ENCODE measurements around the gene LAD1. TPM values are rescaled to one million over a fixed set of nuclear protein-coding genes. Genes with fewer than 3 reads are reported as not detected.

LAD1 gene
- total RNA-seq, 1 donor from 2014 or later, result 1.2 TPM

GRCh38 chr1:201404722-201405483, 5.8 kb upstream of the LAD1 start:
- FAIRE-seq (no peak), DNase-seq (ENCODE audit: low read depth) (no peak)
- H4K20me1 ChIP-seq (ENCODE audit: insufficient read depth, low read length), result no peaks in the 10 kb centered on the region
- H3K4me2 ChIP-seq (ENCODE audit: low read length), result no peak overlapping the region
- no peak overlapping the region for H3K27ac ChIP-seq (ENCODE audit: low read depth, low read length)
- Mint-ChIP-seq H3K9me3 (ENCODE audit: unreplicated experiment) (no peaks in the 10 kb centered on the region), H3K27ac (ENCODE audit: unreplicated experiment) (no peak overlapping the region), H3K27me3 (ENCODE audit: low read depth, unreplicated experiment) (peaks cover 21% of the 10 kb centered on the region), H3K4me3 (ENCODE audit: unreplicated experiment) (no peak overlapping the region), H3K4me1 (ENCODE audit: low read depth, unreplicated experiment) (peaks cover 4% of the 10 kb centered on the region), H3K36me3 (ENCODE audit: low read depth, unreplicated experiment) (no peaks in the 10 kb centered on the region)
- no peak overlapping the region for H3K9ac ChIP-seq (ENCODE audit: low read length)
- peaks cover 53% of the 10 kb centered on the region for H3K27me3 ChIP-seq (ENCODE audit: insufficient read depth, low read length)
- H3K4me3 ChIP-seq (ENCODE audit: insufficient read depth, low read depth, low read length), result no peak overlapping the region
- H3K36me3 ChIP-seq (ENCODE audit: insufficient read depth, low read length), result no peaks in the 10 kb centered on the region
- no peaks in the 10 kb centered on the region for H3K4me1 ChIP-seq (ENCODE audit: insufficient read depth, low read length)
- H3K9me3 ChIP-seq (ENCODE audit: insufficient read depth, low read depth, low read length), result peaks cover 2% of the 10 kb centered on the region
- H2AFZ ChIP-seq (ENCODE audit: low read depth, low read length), result no peak overlapping the region
- H3K79me2 ChIP-seq (ENCODE audit: insufficient read depth, low read length), result no peaks in the 10 kb centered on the region
- TF ChIP-seq CTCF (IDR thresholded peaks at IDR 0.05; ENCODE audit: insufficient read depth, low read depth, low read length) (no peak), EZH2 (IDR thresholded peaks at IDR 0.05; ENCODE audit: insufficient read depth, low read length) (no peak)

GRCh38 chr1:201404055-201404454, 4.9 kb upstream of the LAD1 start:
- FAIRE-seq (no peak), DNase-seq (ENCODE audit: low read depth) (no peak)
- Mint-ChIP-seq H3K27me3 (ENCODE audit: low read depth, unreplicated experiment) (peaks cover 14% of the 10 kb centered on the region), H3K4me3 (ENCODE audit: unreplicated experiment) (no peak overlapping the region), H3K9me3 (ENCODE audit: unreplicated experiment) (no peaks in the 10 kb centered on the region), H3K36me3 (ENCODE audit: low read depth, unreplicated experiment) (no peaks in the 10 kb centered on the region), H3K4me1 (ENCODE audit: low read depth, unreplicated experiment) (peaks cover 4% of the 10 kb centered on the region), H3K27ac (ENCODE audit: unreplicated experiment) (no peak overlapping the region)
- Histone ChIP-seq H3K9ac (ENCODE audit: low read length) (no peak overlapping the region), H3K27me3 (ENCODE audit: insufficient read depth, low read length) (peaks cover 59% of the 10 kb centered on the region), H3K79me2 (ENCODE audit: insufficient read depth, low read length) (no peaks in the 10 kb centered on the region), H3K4me2 (ENCODE audit: low read length) (no peak overlapping the region), H4K20me1 (ENCODE audit: insufficient read depth, low read length) (no peaks in the 10 kb centered on the region), H3K36me3 (ENCODE audit: insufficient read depth, low read length) (no peaks in the 10 kb centered on the region), H3K4me3 (ENCODE audit: insufficient read depth, low read depth, low read length) (no peak overlapping the region), H3K9me3 (ENCODE audit: insufficient read depth, low read depth, low read length) (peaks cover 2% of the 10 kb centered on the region), H3K27ac (ENCODE audit: low read depth, low read length) (no peak overlapping the region), H2AFZ (ENCODE audit: low read depth, low read length) (no peak overlapping the region), H3K4me1 (ENCODE audit: insufficient read depth, low read length) (no peaks in the 10 kb centered on the region)
- TF ChIP-seq EZH2 (IDR thresholded peaks at IDR 0.05; ENCODE audit: insufficient read depth, low read length) (no peak), CTCF (IDR thresholded peaks at IDR 0.05; ENCODE audit: insufficient read depth, low read depth, low read length) (no peak)

- Histone ChIP-seq H3K79me2 (ENCODE audit: insufficient read depth, low read length) (no peaks in the 10 kb centered on the region), H4K20me1 (ENCODE audit: insufficient read depth, low read length) (no peaks in the 10 kb centered on the region), H2AFZ (ENCODE audit: low read depth, low read length) (no peak overlapping the region), H3K36me3 (ENCODE audit: insufficient read depth, low read length) (no peaks in the 10 kb centered on the region), H3K27ac (ENCODE audit: low read depth, low read length) (no peak overlapping the region), H3K9me3 (ENCODE audit: insufficient read depth, low read depth, low read length) (peaks cover 2% of the 10 kb centered on the region), H3K27me3 (ENCODE audit: insufficient read depth, low read length) (peaks cover 61% of the 10 kb centered on the region), H3K4me3 (ENCODE audit: insufficient read depth, low read depth, low read length) (no peak overlapping the region), H3K9ac (ENCODE audit: low read length) (no peak overlapping the region), H3K4me1 (ENCODE audit: insufficient read depth, low read length) (no peaks in the 10 kb centered on the region), H3K4me2 (ENCODE audit: low read length) (no peak overlapping the region)
- Mint-ChIP-seq H3K9me3 (ENCODE audit: unreplicated experiment) (no peaks in the 10 kb centered on the region), H3K27ac (ENCODE audit: unreplicated experiment) (no peak overlapping the region), H3K4me1 (ENCODE audit: low read depth, unreplicated experiment) (peaks cover 4% of the 10 kb centered on the region), H3K36me3 (ENCODE audit: low read depth, unreplicated experiment) (no peaks in the 10 kb centered on the region), H3K4me3 (ENCODE audit: unreplicated experiment) (no peak overlapping the region), H3K27me3 (ENCODE audit: low read depth, unreplicated experiment) (peaks cover 19% of the 10 kb centered on the region)
- DNase-seq (ENCODE audit: low read depth) (no peak), FAIRE-seq (no peak)
- TF ChIP-seq CTCF (IDR thresholded peaks at IDR 0.05; ENCODE audit: insufficient read depth, low read depth, low read length), result no peak
- TF ChIP-seq EZH2 (IDR thresholded peaks at IDR 0.05; ENCODE audit: insufficient read depth, low read length), result no peak
Observed at GRCh38 chr1:201403359-201403758, 4.2 kb upstream of the LAD1 start.

Data from astrocyte (in vitro differentiated cells and primary cell).